ENCODE data around the gene COX7B2. TPM values are rescaled to one million over a fixed set of nuclear protein-coding genes. Genes with fewer than 3 reads are reported as not detected.

The COX7B2 gene
- total RNA-seq, 1 experiment from 2014 or later, result not detected

DNA sequence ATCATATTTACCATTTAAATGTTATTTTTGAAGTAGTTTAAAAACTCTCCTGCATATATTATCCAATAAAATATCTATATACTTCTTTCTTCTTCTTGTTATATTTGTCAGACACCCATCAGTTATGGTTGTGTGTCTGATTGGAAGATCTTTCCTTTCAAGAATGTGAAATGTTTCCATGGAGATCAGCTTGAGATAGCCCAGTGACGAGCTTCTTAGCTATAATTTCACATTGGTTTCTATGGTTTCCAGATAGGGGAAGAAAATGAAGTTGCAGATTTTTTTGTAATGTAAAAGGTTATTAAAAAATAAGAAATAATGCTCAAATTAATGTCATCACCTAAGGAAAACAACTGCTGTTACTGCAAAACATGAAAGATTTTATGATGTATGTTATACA is 189.0 kb downstream of the COX7B2 start:
- no peak for ATAC-seq
- no peak for TF ChIP-seq RAD21 (IDR thresholded peaks at IDR 0.05; ENCODE audit: low read depth)
- no peak for TF ChIP-seq ATF3 (IDR thresholded peaks at IDR 0.05)
- no peak for TF ChIP-seq SIN3A (IDR thresholded peaks at IDR 0.05; ENCODE audit: low read depth)
- no peak for TF ChIP-seq YY1 (IDR thresholded peaks at IDR 0.05; ENCODE audit: extremely low read depth, insufficient replicate concordance, low read depth, low read length)
- TF ChIP-seq JUND (IDR thresholded peaks at IDR 0.05), result no peak
- TF ChIP-seq EGR1 (IDR thresholded peaks at IDR 0.05; ENCODE audit: low read depth), result no peak
- TF ChIP-seq CEBPB (IDR thresholded peaks at IDR 0.05; ENCODE audit: low read depth), result no peak
- no peak for TF ChIP-seq ZBTB33 (IDR thresholded peaks at IDR 0.05; ENCODE audit: extremely low read depth, insufficient replicate concordance, low read length)
- TF ChIP-seq EZH2 (IDR thresholded peaks at IDR 0.05), result no peak
- TF ChIP-seq TCF7L2 (IDR thresholded peaks at IDR 0.05; ENCODE audit: borderline replicate concordance, extremely low read depth, insufficient read depth, insufficient read length), result no peak
- TF ChIP-seq SRF (IDR thresholded peaks at IDR 0.05; ENCODE audit: low read depth), result no peak
- TF ChIP-seq, protein P1, sequence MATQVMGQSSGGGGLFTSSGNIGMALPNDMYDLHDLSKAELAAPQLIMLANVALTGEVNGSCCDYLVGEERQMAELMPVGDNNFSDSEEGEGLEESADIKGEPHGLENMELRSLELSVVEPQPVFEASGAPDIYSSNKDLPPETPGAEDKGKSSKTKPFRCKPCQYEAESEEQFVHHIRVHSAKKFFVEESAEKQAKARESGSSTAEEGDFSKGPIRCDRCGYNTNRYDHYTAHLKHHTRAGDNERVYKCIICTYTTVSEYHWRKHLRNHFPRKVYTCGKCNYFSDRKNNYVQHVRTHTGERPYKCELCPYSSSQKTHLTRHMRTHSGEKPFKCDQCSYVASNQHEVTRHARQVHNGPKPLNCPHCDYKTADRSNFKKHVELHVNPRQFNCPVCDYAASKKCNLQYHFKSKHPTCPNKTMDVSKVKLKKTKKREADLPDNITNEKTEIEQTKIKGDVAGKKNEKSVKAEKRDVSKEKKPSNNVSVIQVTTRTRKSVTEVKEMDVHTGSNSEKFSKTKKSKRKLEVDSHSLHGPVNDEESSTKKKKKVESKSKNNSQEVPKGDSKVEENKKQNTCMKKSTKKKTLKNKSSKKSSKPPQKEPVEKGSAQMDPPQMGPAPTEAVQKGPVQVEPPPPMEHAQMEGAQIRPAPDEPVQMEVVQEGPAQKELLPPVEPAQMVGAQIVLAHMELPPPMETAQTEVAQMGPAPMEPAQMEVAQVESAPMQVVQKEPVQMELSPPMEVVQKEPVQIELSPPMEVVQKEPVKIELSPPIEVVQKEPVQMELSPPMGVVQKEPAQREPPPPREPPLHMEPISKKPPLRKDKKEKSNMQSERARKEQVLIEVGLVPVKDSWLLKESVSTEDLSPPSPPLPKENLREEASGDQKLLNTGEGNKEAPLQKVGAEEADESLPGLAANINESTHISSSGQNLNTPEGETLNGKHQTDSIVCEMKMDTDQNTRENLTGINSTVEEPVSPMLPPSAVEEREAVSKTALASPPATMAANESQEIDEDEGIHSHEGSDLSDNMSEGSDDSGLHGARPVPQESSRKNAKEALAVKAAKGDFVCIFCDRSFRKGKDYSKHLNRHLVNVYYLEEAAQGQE (IDR thresholded peaks at IDR 0.05; ENCODE audit: low read depth), result no peak
- TF ChIP-seq, protein P2, sequence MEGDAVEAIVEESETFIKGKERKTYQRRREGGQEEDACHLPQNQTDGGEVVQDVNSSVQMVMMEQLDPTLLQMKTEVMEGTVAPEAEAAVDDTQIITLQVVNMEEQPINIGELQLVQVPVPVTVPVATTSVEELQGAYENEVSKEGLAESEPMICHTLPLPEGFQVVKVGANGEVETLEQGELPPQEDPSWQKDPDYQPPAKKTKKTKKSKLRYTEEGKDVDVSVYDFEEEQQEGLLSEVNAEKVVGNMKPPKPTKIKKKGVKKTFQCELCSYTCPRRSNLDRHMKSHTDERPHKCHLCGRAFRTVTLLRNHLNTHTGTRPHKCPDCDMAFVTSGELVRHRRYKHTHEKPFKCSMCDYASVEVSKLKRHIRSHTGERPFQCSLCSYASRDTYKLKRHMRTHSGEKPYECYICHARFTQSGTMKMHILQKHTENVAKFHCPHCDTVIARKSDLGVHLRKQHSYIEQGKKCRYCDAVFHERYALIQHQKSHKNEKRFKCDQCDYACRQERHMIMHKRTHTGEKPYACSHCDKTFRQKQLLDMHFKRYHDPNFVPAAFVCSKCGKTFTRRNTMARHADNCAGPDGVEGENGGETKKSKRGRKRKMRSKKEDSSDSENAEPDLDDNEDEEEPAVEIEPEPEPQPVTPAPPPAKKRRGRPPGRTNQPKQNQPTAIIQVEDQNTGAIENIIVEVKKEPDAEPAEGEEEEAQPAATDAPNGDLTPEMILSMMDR (IDR thresholded peaks at IDR 0.05 in 2 of 3, conservative IDR thresholded peaks at IDR 0.05 in 1 of 3; ENCODE audit: borderline replicate concordance in 1 of 3, insufficient read depth in 1 of 3, low read depth in 2 of 3, low read length in 2 of 3), result no peak
- TF ChIP-seq SP1 (IDR thresholded peaks at IDR 0.05; ENCODE audit: low read depth), result no peak
- no peak for TF ChIP-seq MAX (IDR thresholded peaks at IDR 0.05)
- no peak for TF ChIP-seq ZFX (IDR thresholded peaks at IDR 0.05)
- ChIA-PET RAD21 (ENCODE audit: low non-redundant PET in 1 of 2, low total read pairs in 2 of 2, uncharacterized antibody in 2 of 2, unreplicated experiment in 2 of 2) (no interaction called here), POLR2A (no interaction called here), CTCF (no interaction called here)
- H4K20me1 ChIP-seq (ENCODE audit: insufficient read depth), result no peaks in the 10 kb centered on the region
- no peak overlapping the region for H3K4me2 ChIP-seq (ENCODE audit: low read length)
- H3K9me3 ChIP-seq (ENCODE audit: control insufficient read depth in 1 of 2, insufficient read depth in 1 of 2, low read depth in 1 of 2, low read length in 2 of 2), result peaks cover 3 to 6% of the 10 kb centered on the region in 2 experiments; a peak in 2 of 4 replicates
- no peak overlapping the region for H3K9ac ChIP-seq (ENCODE audit: low read length)
- no peaks in the 10 kb centered on the region for H3K27me3 ChIP-seq (ENCODE audit: insufficient read depth, low read length)
- H3K4me1 ChIP-seq (ENCODE audit: control insufficient read depth in 1 of 2, insufficient read depth in 2 of 2, low read length in 2 of 2), result no peaks in the 10 kb centered on the region
- no peaks in the 10 kb centered on the region for H3K36me3 ChIP-seq (ENCODE audit: control insufficient read depth in 1 of 2, insufficient read depth in 2 of 2, low read length in 2 of 2)
- intact Hi-C loops (cut with micrococcal nuclease), result no loop called here
- DNase-seq (ENCODE audit: low read depth, low spot score), result no peak
- H3K4me3 ChIP-seq (replicated peaks in 1 of 2; ENCODE audit: low read depth in 1 of 2, low read length in 2 of 2), result no peak overlapping the region
- H3K27ac ChIP-seq (ENCODE audit: low read depth, low read length), result no peak overlapping the region
- no TSS peak for BruUV-seq (replicated peaks)
- no peaks in the 10 kb centered on the region for H3K9me2 ChIP-seq (ENCODE audit: insufficient read depth)
- no peaks in the 10 kb centered on the region for H3K79me2 ChIP-seq (ENCODE audit: insufficient read depth, low read length)
- H2AFZ ChIP-seq (ENCODE audit: low read depth, low read length, poor library complexity, severe bottlenecking), result no peak overlapping the region

Data from HCT116 (cell line).